Keratinocyte (primary cell): ENCODE results near the gene DHFR.

Source experiments
- EZH2 ChIP-seq: IDR thresholded peaks from one replicate; pipeline ENCODE4 v1.6.1; 2012; ENCODE audit warnings: inconsistent platforms, mild to moderate bottlenecking, low read length, moderate library complexity
- TF ChIP-seq, protein P1 (sequence below), 3 experiments: IDR thresholded peaks in 1 of 3; conservative IDR thresholded peaks in 1 of 3; optimal IDR thresholded peaks in 1 of 3; 2 replicates in 2 of 3; 3 replicates in 1 of 3; pipeline versions ENCODE3 to v1.5.1; 2011; ENCODE audit warnings: low read length in 3 of 3, mild to moderate bottlenecking in 3 of 3, moderate library complexity in 2 of 3, control low read depth in 1 of 3, inconsistent platforms in 1 of 3; ENCODE audit not compliant: insufficient read depth in 2 of 3; ENCODE audit errors: extremely low read depth in 1 of 3

DNA sequence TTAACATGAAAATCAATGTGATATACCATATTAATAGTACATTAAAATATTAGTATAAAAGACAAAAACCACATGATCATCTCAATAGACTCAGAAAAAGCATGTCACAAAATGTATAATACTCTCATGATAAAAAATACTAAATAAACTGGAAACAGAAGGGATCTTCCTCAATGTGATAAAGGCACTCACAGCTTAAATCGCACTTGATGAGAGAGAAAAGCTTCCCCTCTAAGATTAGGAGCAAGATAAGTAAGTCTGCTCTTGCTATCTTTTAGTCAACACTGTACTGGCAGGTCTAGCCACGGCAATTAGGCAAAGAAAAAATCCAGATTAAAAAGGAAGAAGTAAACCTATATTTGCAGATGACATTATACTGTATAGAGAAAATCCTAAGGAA, 22.1 kb downstream of the DHFR start:
- TF ChIP-seq, protein P1, sequence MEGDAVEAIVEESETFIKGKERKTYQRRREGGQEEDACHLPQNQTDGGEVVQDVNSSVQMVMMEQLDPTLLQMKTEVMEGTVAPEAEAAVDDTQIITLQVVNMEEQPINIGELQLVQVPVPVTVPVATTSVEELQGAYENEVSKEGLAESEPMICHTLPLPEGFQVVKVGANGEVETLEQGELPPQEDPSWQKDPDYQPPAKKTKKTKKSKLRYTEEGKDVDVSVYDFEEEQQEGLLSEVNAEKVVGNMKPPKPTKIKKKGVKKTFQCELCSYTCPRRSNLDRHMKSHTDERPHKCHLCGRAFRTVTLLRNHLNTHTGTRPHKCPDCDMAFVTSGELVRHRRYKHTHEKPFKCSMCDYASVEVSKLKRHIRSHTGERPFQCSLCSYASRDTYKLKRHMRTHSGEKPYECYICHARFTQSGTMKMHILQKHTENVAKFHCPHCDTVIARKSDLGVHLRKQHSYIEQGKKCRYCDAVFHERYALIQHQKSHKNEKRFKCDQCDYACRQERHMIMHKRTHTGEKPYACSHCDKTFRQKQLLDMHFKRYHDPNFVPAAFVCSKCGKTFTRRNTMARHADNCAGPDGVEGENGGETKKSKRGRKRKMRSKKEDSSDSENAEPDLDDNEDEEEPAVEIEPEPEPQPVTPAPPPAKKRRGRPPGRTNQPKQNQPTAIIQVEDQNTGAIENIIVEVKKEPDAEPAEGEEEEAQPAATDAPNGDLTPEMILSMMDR (optimal IDR thresholded peaks at IDR 0.05 in 1 of 3, IDR thresholded peaks at IDR 0.05 in 1 of 3, conservative IDR thresholded peaks at IDR 0.05 in 1 of 3; ENCODE audit: extremely low read depth in 1 of 3, insufficient read depth in 2 of 3, low read length in 3 of 3), result no peak
- no peak for TF ChIP-seq EZH2
